Stimulated activated CD4-positive, alpha-beta T cell treated with anti-CD3 and anti-CD28 coated beads, Interleukin-1b, Interleukin-23, amount 100 ng/mL, for 24 hours (primary cell): ENCODE measurements around the gene FAM53B.

Experiments
- DNase-seq, 4 experiments: peaks; one replicate each; pipeline ENCODE4 v3.0.0-alpha.2; 2020; ENCODE audit warnings: low read depth in 4 of 4, low spot score in 1 of 4

Gene FAM53B

GRCh38 chr10:124639206-124639605 lies 105.0 kb downstream of the FAM53B start:
- DNase-seq, result no peak

- DNase-seq, result no peak
Measured at GRCh38 chr10:124637746-124638145, 106.4 kb downstream of the FAM53B start.

- DNase-seq, result no peak
Measured at GRCh38 chr10:124637091-124637700, 107.0 kb downstream of the FAM53B start.

- DNase-seq, result no peak
Measured at GRCh38 chr10:124636271-124636995, 107.7 kb downstream of the FAM53B start.

GRCh38 chr10:124632566-124632965 lies 111.6 kb downstream of the FAM53B start:
- no peak for DNase-seq

- no peak for DNase-seq
Measured at GRCh38 chr10:124632064-124632531, 112.1 kb downstream of the FAM53B start.

- no peak for DNase-seq
Measured at GRCh38 chr10:124630551-124630950, 113.6 kb downstream of the FAM53B start.

- no peak for DNase-seq
Measured at GRCh38 chr10:124629842-124630241, 114.3 kb downstream of the FAM53B start.

- DNase-seq, result no peak
Measured at GRCh38 chr10:124629415-124629814, 114.8 kb downstream of the FAM53B start.

GRCh38 chr10:124628676-124629021 lies 115.5 kb downstream of the FAM53B start:
- DNase-seq, result no peak

- DNase-seq, result no peak
Measured at GRCh38 chr10:124627866-124628675, 116.1 kb downstream of the FAM53B start.

GRCh38 chr10:124626759-124627380 lies 117.3 kb downstream of the FAM53B start:
- DNase-seq, result peak in 2 of 4 experiments; percentile 31 to 42

GRCh38 chr10:124625831-124626238 lies 118.3 kb downstream of the FAM53B start:
- DNase-seq, result no peak

GRCh38 chr10:124624895-124625294 lies 119.3 kb downstream of the FAM53B start:
- DNase-seq, result no peak

- no peak for DNase-seq
Measured at GRCh38 chr10:124624466-124624865, 119.7 kb downstream of the FAM53B start.

- DNase-seq, result no peak
Measured at GRCh38 chr10:124624006-124624405, 120.2 kb downstream of the FAM53B start.

GRCh38 chr10:124622866-124623536 lies 121.2 kb downstream of the FAM53B start:
- DNase-seq, result no peak

- no peak for DNase-seq
Measured at GRCh38 chr10:124622158-124622557, 122.0 kb downstream of the FAM53B start.

GRCh38 chr10:124621637-124622036 lies 122.5 kb downstream of the FAM53B start:
- no peak for DNase-seq

- DNase-seq, result no peak
Measured at GRCh38 chr10:124619802-124620490, 124.2 kb downstream of the FAM53B start.
